HG03064 (cell line): Measurements from ENCODE around the gene KDM2A.

Experiments
- ATAC-seq: cut with Tn5 transposase; IDR thresholded peaks from one replicate; pipeline ENCODE4 v1.9.1; 2021; ENCODE audit warnings: low read depth; ENCODE audit not compliant: unreplicated experiment

Gene KDM2A

DNA sequence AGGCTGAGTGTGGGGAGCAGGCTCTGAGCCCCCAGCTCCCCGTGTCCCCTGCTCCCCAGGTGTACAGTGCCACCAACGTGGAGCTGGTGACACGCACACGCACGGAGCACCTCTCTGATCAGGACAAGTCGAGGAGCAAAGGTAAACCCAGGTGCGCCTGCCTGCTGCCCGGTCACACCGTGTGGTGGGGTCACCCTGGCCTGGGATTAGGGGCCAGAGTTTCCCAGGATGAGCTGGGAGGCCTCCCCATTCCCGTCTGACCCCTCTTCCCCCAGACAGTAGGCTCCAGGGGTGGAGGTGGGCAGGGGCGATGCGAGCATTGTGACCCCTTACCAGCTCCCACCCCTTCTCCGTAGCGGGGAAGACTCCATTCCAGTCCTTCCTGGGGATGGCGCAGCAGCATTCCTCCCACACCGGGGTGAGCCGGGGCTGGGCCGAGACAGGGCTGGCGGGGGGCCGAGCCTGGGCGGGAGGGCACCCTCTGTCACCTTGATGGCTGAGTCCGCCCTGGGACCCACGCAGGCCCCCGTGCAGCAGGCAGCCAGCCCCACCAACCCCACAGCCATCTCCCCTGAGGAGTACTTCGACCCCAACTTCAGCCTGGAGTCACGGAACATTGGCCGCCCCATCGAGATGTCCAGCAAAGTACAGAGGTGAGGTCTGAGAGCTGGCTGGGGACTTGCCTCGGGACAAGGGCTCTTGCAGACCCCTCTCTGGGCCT, 180.6 kb downstream of the KDM2A start:
- no peak for ATAC-seq

DNA sequence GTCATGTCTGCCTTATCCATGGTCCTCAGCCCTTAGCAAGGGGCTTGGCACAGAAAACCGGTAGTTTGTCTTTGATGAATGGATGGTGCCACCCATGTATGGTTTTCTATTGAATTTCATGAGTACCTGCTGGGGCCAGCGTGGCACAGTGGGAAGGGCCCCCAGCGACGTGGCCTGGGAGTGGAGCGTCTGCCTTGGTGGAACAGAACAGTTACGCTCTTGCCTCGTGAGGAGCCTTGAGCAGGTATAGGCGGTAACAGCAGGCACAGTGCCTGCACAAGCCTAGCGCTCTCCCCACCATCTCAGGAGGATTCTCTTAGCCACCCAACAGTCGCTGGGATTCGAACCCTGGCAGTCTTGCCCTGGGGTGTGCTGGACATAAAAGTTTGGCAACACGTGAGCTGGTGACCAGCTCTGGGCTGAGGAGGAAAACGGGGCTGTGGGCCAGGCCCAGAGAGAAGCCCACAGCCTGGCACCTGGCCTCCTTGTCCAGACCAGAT, 181.2 kb downstream of the KDM2A start:
- ATAC-seq = no peak

GRCh38 chr11:67300756-67301312, 181.8 kb downstream of the KDM2A start:
- ATAC-seq = no peak

DNA sequence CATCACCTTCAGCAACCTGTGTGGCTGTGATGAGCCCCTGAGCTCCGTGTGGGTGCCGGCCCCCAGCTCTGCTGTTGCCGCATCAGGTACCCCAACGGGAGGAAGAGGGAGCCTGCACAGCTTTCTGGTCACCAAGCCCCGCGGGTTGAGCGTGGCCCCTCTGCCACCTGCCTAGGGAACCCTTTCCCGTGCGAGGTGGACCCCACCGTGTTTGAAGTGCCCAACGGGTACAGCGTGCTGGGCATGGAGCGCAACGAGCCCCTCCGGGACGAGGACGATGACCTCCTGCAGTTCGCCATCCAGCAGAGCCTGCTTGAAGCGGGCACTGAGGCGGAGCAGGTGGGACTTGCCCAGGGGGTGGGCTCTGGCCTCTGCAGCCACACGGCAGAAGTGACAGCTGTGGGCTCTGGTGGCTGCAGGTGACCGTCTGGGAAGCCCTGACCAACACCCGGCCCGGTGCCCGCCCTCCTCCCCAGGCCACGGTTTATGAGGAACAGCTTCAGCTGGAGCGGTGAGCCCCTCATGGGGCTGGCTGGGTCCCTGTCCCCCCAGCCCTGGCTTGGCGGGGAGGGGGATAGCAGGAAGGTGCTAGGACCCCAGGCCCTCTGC, 182.4 kb downstream of the KDM2A start:
- no peak for ATAC-seq

DNA sequence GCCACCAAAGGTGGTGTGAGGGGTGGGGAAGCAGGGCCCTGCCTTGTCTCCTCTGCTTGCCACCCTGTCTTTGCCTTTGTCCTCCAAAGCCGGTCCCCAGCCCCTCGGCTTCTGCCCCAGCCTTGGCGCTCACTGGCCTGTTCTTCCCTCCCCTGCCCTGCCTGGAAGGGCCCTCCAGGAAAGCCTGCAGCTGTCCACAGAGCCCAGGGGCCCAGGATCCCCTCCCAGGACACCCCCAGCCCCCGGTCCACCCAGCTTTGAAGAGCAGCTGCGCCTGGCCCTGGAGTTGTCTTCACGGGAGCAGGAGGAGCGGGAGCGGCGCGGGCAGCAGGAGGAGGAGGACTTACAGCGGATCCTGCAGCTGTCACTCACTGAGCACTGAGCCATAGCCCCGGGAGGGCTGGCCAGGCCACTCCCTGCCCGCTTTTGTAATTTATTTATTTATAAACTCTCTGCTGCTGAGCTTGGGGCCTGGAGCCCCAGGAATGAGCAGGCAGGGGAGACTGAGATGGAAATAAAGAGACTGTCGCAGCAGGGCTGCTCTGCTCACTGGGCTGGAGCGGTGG, 183.0 kb downstream of the KDM2A start:
- no peak for ATAC-seq

- ATAC-seq = no peak
Measured at GRCh38 chr11:67302571-67303131, 183.6 kb downstream of the KDM2A start.

GRCh38 chr11:67303132-67303834, 184.2 kb downstream of the KDM2A start, which contains the start of gene SSH3:
Gene SSH3 (plus strand): TSS chr11:67303530. CDS start chr11:67303626, 96 bp downstream.
- ATAC-seq = no peak

DNA sequence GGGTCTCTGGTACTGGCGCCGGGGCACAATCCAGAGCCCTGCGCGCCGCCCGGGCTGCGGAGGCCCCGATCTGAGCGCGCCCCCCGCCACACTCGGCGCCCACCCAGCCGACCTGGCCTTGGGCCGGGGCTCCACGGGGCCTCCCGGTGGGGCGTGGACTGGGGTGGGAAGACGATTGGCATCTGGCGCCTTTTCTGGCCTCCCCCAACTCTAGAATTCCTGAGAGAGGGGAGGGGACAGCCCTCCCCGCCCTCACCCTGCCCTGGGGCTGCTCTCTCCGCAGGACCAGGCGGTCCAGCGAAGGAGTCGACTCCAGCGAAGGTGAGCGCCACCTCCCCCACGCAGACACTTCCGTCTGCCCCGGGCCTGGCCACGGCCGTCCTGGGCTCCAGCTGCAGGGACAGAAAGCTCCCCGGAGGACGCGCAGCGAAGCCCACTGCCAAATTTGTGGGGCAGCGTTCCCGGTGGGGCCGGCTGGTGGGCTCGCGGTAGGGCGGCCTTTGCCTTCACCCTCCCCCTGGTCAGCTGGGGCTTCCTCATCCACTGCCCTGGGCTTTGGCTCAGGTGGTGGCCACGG, 184.9 kb downstream of the KDM2A start:
- no peak for ATAC-seq

- no peak for ATAC-seq
Measured at GRCh38 chr11:67304511-67305113, 185.5 kb downstream of the KDM2A start.

- no peak for ATAC-seq
Measured at GRCh38 chr11:67306769-67307544, 187.9 kb downstream of the KDM2A start.

- no peak for ATAC-seq
Measured at GRCh38 chr11:67307545-67308001, 188.5 kb downstream of the KDM2A start.
